ENCODE data around the gene MBD3L3. TPM values are rescaled to one million over a fixed set of nuclear protein-coding genes. Genes with fewer than 3 reads are reported as not detected.
"Not testable (repeated sequence)": the region's sequence is repeated elsewhere in the genome, so short reads cannot be mapped to it uniquely, and the experiment has no call there.

MBD3L3 gene
- total and polyA plus RNA-seq, 2 experiments from 2014 or later = not detected

- not testable (repeated sequence) for H4K20me1 ChIP-seq (ENCODE audit: insufficient read depth, poor library complexity, severe bottlenecking); H3K4me3 ChIP-seq; H3K79me2 ChIP-seq; H2AFZ ChIP-seq; H3K36me3 ChIP-seq (replicated peaks; ENCODE audit: insufficient read depth, low read depth); H3K27ac ChIP-seq; H3K4me2 ChIP-seq; H3K4me1 ChIP-seq (ENCODE audit: insufficient read depth); DNase-seq (ENCODE audit: low spot score); H3K9me3 ChIP-seq (ENCODE audit: low read depth); H3K27me3 ChIP-seq; H3K9me2 ChIP-seq (replicated peaks; ENCODE audit: insufficient read depth)
- 93% methylated on average over 3 of the region's 5 CpGs for WGBS (ENCODE audit: low lambda C conversion rate, missing lambda C conversion rate)
These were observed 7.1 kb downstream of the MBD3L3 start for GRCh38 chr19:7051421-7051820.

GRCh38 chr19:7049021-7049420 lies 9.5 kb downstream of the MBD3L3 start, which contains the start of gene MBD3L2:
Gene MBD3L2 (plus strand): TSS chr19:7049321. CDS start chr19:7049374, 53 bp downstream.
- no CpG with 5 or more reads among the region's 7 CpGs for WGBS (ENCODE audit: low lambda C conversion rate, missing lambda C conversion rate)
- H3K79me2 ChIP-seq; H3K27me3 ChIP-seq; H3K9me2 ChIP-seq (replicated peaks; ENCODE audit: insufficient read depth); H2AFZ ChIP-seq; DNase-seq (ENCODE audit: low spot score); H3K4me1 ChIP-seq (ENCODE audit: insufficient read depth); H3K4me2 ChIP-seq; H3K4me3 ChIP-seq; H4K20me1 ChIP-seq (ENCODE audit: insufficient read depth, poor library complexity, severe bottlenecking); H3K36me3 ChIP-seq (replicated peaks; ENCODE audit: insufficient read depth, low read depth); H3K9me3 ChIP-seq (ENCODE audit: low read depth); H3K27ac ChIP-seq: not testable (repeated sequence)

- H3K9me2 ChIP-seq (replicated peaks; ENCODE audit: insufficient read depth); DNase-seq (ENCODE audit: low spot score); H3K9me3 ChIP-seq (ENCODE audit: low read depth); H3K27ac ChIP-seq; H3K79me2 ChIP-seq; H3K4me3 ChIP-seq; H3K36me3 ChIP-seq (replicated peaks; ENCODE audit: insufficient read depth, low read depth); H3K4me2 ChIP-seq; H4K20me1 ChIP-seq (ENCODE audit: insufficient read depth, poor library complexity, severe bottlenecking); H3K4me1 ChIP-seq (ENCODE audit: insufficient read depth); H3K27me3 ChIP-seq; H2AFZ ChIP-seq: not testable (repeated sequence)
- whole genome bisulfite sequencing (ENCODE audit: low lambda C conversion rate, missing lambda C conversion rate) = no CpG with 5 or more reads among the region's 2 CpGs
These were observed 16.9 kb downstream of the MBD3L3 start for GRCh38 chr19:7041563-7041962.

- not testable (repeated sequence) for DNase-seq (ENCODE audit: low spot score); H3K27me3 ChIP-seq; H2AFZ ChIP-seq; H3K4me3 ChIP-seq; H3K36me3 ChIP-seq (replicated peaks; ENCODE audit: insufficient read depth, low read depth); H3K4me1 ChIP-seq (ENCODE audit: insufficient read depth); H4K20me1 ChIP-seq (ENCODE audit: insufficient read depth, poor library complexity, severe bottlenecking); H3K27ac ChIP-seq; H3K9me2 ChIP-seq (replicated peaks; ENCODE audit: insufficient read depth); H3K79me2 ChIP-seq; H3K9me3 ChIP-seq (ENCODE audit: low read depth); H3K4me2 ChIP-seq
- 97% methylated on average over 2 of the region's 9 CpGs for WGBS (ENCODE audit: low lambda C conversion rate, missing lambda C conversion rate)
These were observed 18.4 kb downstream of the MBD3L3 start, which contains the start of gene MBD3L4 for GRCh38 chr19:7040079-7040478. Gene MBD3L4 (minus strand): TSS chr19:7040179. CDS start chr19:7040144, 35 bp downstream.

GRCh38 chr19:7030278-7030677 lies 28.2 kb downstream of the MBD3L3 start, which contains the start of gene MBD3L5:
Gene MBD3L5 (plus strand): TSS chr19:7030578. CDS start chr19:7030612, 34 bp downstream.
- not testable (repeated sequence) for H3K4me3 ChIP-seq; H3K27me3 ChIP-seq; H3K4me1 ChIP-seq (ENCODE audit: insufficient read depth); H3K27ac ChIP-seq; DNase-seq (ENCODE audit: low spot score); H4K20me1 ChIP-seq (ENCODE audit: insufficient read depth, poor library complexity, severe bottlenecking); H3K4me2 ChIP-seq; H3K9me3 ChIP-seq (ENCODE audit: low read depth); H2AFZ ChIP-seq; H3K9me2 ChIP-seq (replicated peaks; ENCODE audit: insufficient read depth); H3K79me2 ChIP-seq; H3K36me3 ChIP-seq (replicated peaks; ENCODE audit: insufficient read depth, low read depth)
- WGBS (ENCODE audit: low lambda C conversion rate, missing lambda C conversion rate) = no CpG with 5 or more reads among the region's 9 CpGs

GRCh38 chr19:7028790-7029189 lies 29.7 kb downstream of the MBD3L3 start:
- H4K20me1 ChIP-seq (ENCODE audit: insufficient read depth, poor library complexity, severe bottlenecking); H3K4me1 ChIP-seq (ENCODE audit: insufficient read depth): not testable (repeated sequence)

GRCh38 chr19:7021331-7021730 lies 37.1 kb downstream of the MBD3L3 start, which contains the start of gene MBD3L2B:
Gene MBD3L2B (minus strand): TSS chr19:7021431. CDS start chr19:7021397, 34 bp downstream.
- no CpG with 5 or more reads among the region's 6 CpGs for WGBS (ENCODE audit: low lambda C conversion rate, missing lambda C conversion rate)
- H3K4me1 ChIP-seq (ENCODE audit: insufficient read depth) = not testable (repeated sequence)

More at GRCh38 chr19:7028790-7029189, 29.7 kb downstream of the MBD3L3 start:
- H3K9me2 ChIP-seq (replicated peaks; ENCODE audit: insufficient read depth); H3K79me2 ChIP-seq; H3K9me3 ChIP-seq (ENCODE audit: low read depth); H3K27me3 ChIP-seq; H3K27ac ChIP-seq; H3K4me2 ChIP-seq; DNase-seq (ENCODE audit: low spot score); H3K36me3 ChIP-seq (replicated peaks; ENCODE audit: insufficient read depth, low read depth); H3K4me3 ChIP-seq; H2AFZ ChIP-seq: not testable (repeated sequence)
- WGBS (ENCODE audit: low lambda C conversion rate, missing lambda C conversion rate) = no CpG with 5 or more reads among the region's 1 CpG

More at GRCh38 chr19:7021331-7021730, 37.1 kb downstream of the MBD3L3 start, which contains the start of gene MBD3L2B:
- H3K27ac ChIP-seq; H2AFZ ChIP-seq; H3K9me2 ChIP-seq (replicated peaks; ENCODE audit: insufficient read depth); H3K79me2 ChIP-seq; H4K20me1 ChIP-seq (ENCODE audit: insufficient read depth, poor library complexity, severe bottlenecking); H3K9me3 ChIP-seq (ENCODE audit: low read depth); DNase-seq (ENCODE audit: low spot score); H3K27me3 ChIP-seq; H3K36me3 ChIP-seq (replicated peaks; ENCODE audit: insufficient read depth, low read depth); H3K4me3 ChIP-seq; H3K4me2 ChIP-seq: not testable (repeated sequence)

All from hepatocyte (in vitro differentiated cells).